ENCODE measurements around the gene ARHGAP35.

DNA sequence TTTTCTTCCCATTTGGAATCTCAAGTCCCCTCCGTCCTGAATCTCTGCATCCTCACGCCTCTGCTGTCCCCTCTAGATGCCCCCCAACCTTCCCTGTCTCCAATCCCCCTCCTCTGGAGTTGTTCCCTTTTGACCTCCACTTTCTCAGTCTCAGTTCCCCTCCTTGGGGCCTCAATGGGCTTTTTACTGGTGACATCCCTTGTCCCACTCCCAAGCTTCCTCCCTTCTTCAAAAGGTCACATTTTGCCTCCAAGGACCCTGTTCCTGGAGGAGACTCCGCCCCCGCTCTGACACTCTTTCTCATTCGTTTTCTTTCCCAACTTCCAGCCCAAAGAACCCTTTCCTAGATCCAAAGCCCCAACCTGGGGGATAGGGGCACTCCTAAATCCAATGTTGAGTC is 11.2 kb upstream of the ARHGAP35 start:
- TF ChIP-seq, protein P1, sequence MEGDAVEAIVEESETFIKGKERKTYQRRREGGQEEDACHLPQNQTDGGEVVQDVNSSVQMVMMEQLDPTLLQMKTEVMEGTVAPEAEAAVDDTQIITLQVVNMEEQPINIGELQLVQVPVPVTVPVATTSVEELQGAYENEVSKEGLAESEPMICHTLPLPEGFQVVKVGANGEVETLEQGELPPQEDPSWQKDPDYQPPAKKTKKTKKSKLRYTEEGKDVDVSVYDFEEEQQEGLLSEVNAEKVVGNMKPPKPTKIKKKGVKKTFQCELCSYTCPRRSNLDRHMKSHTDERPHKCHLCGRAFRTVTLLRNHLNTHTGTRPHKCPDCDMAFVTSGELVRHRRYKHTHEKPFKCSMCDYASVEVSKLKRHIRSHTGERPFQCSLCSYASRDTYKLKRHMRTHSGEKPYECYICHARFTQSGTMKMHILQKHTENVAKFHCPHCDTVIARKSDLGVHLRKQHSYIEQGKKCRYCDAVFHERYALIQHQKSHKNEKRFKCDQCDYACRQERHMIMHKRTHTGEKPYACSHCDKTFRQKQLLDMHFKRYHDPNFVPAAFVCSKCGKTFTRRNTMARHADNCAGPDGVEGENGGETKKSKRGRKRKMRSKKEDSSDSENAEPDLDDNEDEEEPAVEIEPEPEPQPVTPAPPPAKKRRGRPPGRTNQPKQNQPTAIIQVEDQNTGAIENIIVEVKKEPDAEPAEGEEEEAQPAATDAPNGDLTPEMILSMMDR (IDR thresholded peaks at IDR 0.05; ENCODE audit: insufficient read depth, low read depth, low read length), result no peak
- TF ChIP-seq EZH2 (IDR thresholded peaks at IDR 0.05; ENCODE audit: insufficient read depth, low read length), result no peak

Measured in astrocyte (in vitro differentiated cells and primary cell).